GM12878 (cell line): Measurements from ENCODE around the gene KDSR. TPM values are rescaled to one million over a fixed set of nuclear protein-coding genes. Genes with fewer than 3 reads are reported as not detected.

ENCODE experiments used
- ATAC-seq: fragments of 200-7000 bp; cut with Tn5 transposase; 3 replicates; pipeline ENCODE4 v1.9.1; 2020; ENCODE audit warnings: mild to moderate bottlenecking, moderate library complexity
- BruUV-seq: library from RNA; stranded (reverse); fragments of 400-500 nt; replicated peaks from 2 replicates; lab custom pipeline; 2021; lab: Mats Ljungman, UMichigan
- CTCF ChIA-PET: fragments of 300-600 bp; sonication (Branson Sonifier 250); formaldehyde crosslinking; extraction: SDS; loops from one replicate; lab custom pipeline; 2021; ENCODE audit warnings: inconsistent platforms; lab: Yijun Ruan, JAX
- POLR2A ChIA-PET: fragments of 350-600 bp; formaldehyde crosslinking; extraction: SDS; loops from one replicate; lab custom pipeline; 2021; ENCODE audit warnings: inconsistent platforms; lab: Charles Lee
- RAD21 ChIA-PET: fragments of 300-600 bp; sonication (Branson Sonifier 250); formaldehyde crosslinking; loops from one replicate; lab custom pipeline; 2023; ENCODE audit warnings: antibody characterized with exemption; ENCODE audit not compliant: unreplicated experiment; lab: Charles Lee
- SMC1A ChIA-PET: fragments of 300-600 bp; sonication (Branson Sonifier 250); formaldehyde crosslinking; loops from one replicate; lab custom pipeline; 2023; ENCODE audit not compliant: unreplicated experiment, uncharacterized antibody; lab: Charles Lee
- DNase-seq: peaks from one replicate; pipeline ENCODE4 v3.0.0-alpha.2; 2011; ENCODE audit warnings: low read depth, low spot score
- FAIRE-seq: peaks from 3 replicates; lab custom pipeline; 2011; peaks lifted over from hg19 to GRCh38; lab: Jason Lieb, UNC
- H2AFZ ChIP-seq: 2 replicates; pipeline ENCODE4 v1.6.0; 2011; ENCODE audit warnings: low read depth, low read length, control low read depth; ENCODE audit not compliant: control insufficient read depth
- H3K27ac ChIP-seq: 2 replicates; pipeline ENCODE4 v1.5.1; 2011; ENCODE audit warnings: control low read depth; ENCODE audit not compliant: control insufficient read depth, insufficient read depth
- H3K27me3 ChIP-seq, 2 experiments: replicated peaks in 1 of 2; 2 replicates each; pipeline versions ENCODE4 v1.6.0 to v1.6.1; 2011; ENCODE audit warnings: low read length in 1 of 2; ENCODE audit not compliant: control insufficient read depth in 2 of 2, insufficient read depth in 2 of 2
- H3K36me3 ChIP-seq, 2 experiments: 2 replicates each; pipeline ENCODE4 v1.5.1; 2011; ENCODE audit warnings: low read length in 1 of 2; ENCODE audit not compliant: control insufficient read depth in 2 of 2, insufficient read depth in 2 of 2
- H3K4me1 ChIP-seq: 2 replicates; pipeline ENCODE4 v1.6.1; 2011; ENCODE audit warnings: mild to moderate bottlenecking, low read length, moderate library complexity, mixed read lengths; ENCODE audit not compliant: control insufficient read depth, insufficient read depth
- H3K4me2 ChIP-seq: 2 replicates; pipeline ENCODE4 v1.6.0; 2011; ENCODE audit warnings: control low read depth; ENCODE audit not compliant: control insufficient read depth, insufficient read depth
- H3K4me3 ChIP-seq: fragments of 200-600 bp; sonication (generic); 2 replicates; pipeline ENCODE4 v1.5.1; 2016
- H3K79me2 ChIP-seq: 2 replicates; pipeline ENCODE4 v1.6.0; 2011; ENCODE audit warnings: low read length; ENCODE audit not compliant: control insufficient read depth, insufficient read depth
- H3K9ac ChIP-seq: 2 replicates; pipeline ENCODE4 v1.8.0; 2011; ENCODE audit warnings: low read length, control low read depth, mixed read lengths; ENCODE audit not compliant: control insufficient read depth, insufficient read depth
- H3K9me3 ChIP-seq: replicated peaks from 3 replicates; pipeline ENCODE4 v1.5.1; 2011; ENCODE audit warnings: mild to moderate bottlenecking, low read length; ENCODE audit not compliant: control insufficient read depth, insufficient read depth
- H4K20me1 ChIP-seq: 2 replicates; pipeline ENCODE4 v1.6.0; 2011; ENCODE audit not compliant: control insufficient read depth, insufficient read depth
- FOS ChIP-seq: IDR thresholded peaks from 3 replicates; pipeline ENCODE4 v1.6.1; 2011; ENCODE audit warnings: borderline replicate concordance; ENCODE audit not compliant: insufficient read length; ENCODE audit errors: extremely low read depth
- MEF2A ChIP-seq: IDR thresholded peaks from 2 replicates; pipeline ENCODE4 v1.6.1; 2011; ENCODE audit warnings: low read depth, mild to moderate bottlenecking, low read length, moderate library complexity; ENCODE audit not compliant: insufficient read depth
- RAD51 ChIP-seq: fragments of 450-650 bp; IDR thresholded peaks from 2 replicates; pipeline ENCODE4 v1.6.1; 2016; ENCODE audit warnings: moderate library complexity, mild to moderate bottlenecking, inconsistent platforms
- RB1 ChIP-seq: fragments of 450-650 bp; formaldehyde crosslinking; IDR thresholded peaks from 2 replicates; pipeline ENCODE4 v1.6.1; 2017; ENCODE audit warnings: mild to moderate bottlenecking, borderline replicate concordance
- SMC3 ChIP-seq: IDR thresholded peaks from 2 replicates; pipeline ENCODE4 v1.6.1; 2011; ENCODE audit warnings: low read length, improper control_type of control experiment, borderline replicate concordance
- SREBF2 ChIP-seq: IDR thresholded peaks from 2 replicates; pipeline ENCODE4 v1.6.1; 2012; ENCODE audit warnings: mild to moderate bottlenecking, low read length
- YY1 ChIP-seq: IDR thresholded peaks from 2 replicates; pipeline ENCODE4 v1.6.1; 2011; ENCODE audit warnings: low read depth, mild to moderate bottlenecking, low read length
- WGBS: methylation state at CpG from one replicate; pipeline ENCODE4 v1.1.6; 2016; ENCODE audit warnings: low lambda C conversion rate; ENCODE audit not compliant: insufficient replicate concordance, insufficient coverage; ENCODE audit errors: missing lambda C conversion rate; 5-methylcytosine and 5-hydroxymethylcytosine counted together
- in situ Hi-C: fragments of 300-500 bp; cut with MboI; formaldehyde crosslinking; loops from 9 replicates; pipeline ENCODE4 v1.14.3; 2018; ENCODE audit warnings: mixed read lengths
- intact Hi-C: fragments of 100-400 bp; cut with micrococcal nuclease; formaldehyde crosslinking; loops from one replicate; pipeline ENCODE4 v1.14.2; 2022; ENCODE audit not compliant: unreplicated experiment
- polyA plus RNA-seq, 11 experiments: library from polyadenylated mRNA; depleted of rRNA in 4 of 11; unstranded in 6 of 11; stranded (reverse) in 5 of 11; fragments of >200 nt; fragmentation: Nextera tagmentation in 4 of 11; fragmentation: Illumina TruSeq in 1 of 11; extraction: Ambion mirVana in 4 of 11; extraction: Trizol in 1 of 11; gene quantifications; 1 replicate in 1 of 11; 2 replicates in 10 of 11; pipeline versions ENCODE4 v1.2.1 to v1.2.3, GENCODE V29; 2011 to 2016; ENCODE audit warnings: inconsistent platforms in 2 of 11, missing spikeins in 2 of 11, low read depth in 1 of 11
- total RNA-seq, 4 experiments: library from RNA; depleted of rRNA in 3 of 4; stranded (reverse); fragments of >200 nt in 3 of 4; fragmentation: Illumina TruSeq in 1 of 4; extraction: Trizol in 1 of 4; gene quantifications; 2 replicates each; pipeline versions ENCODE4 v1.2.1 to v1.2.3, GENCODE V29; 2013 to 2021
- TF ChIP-seq, protein P1 (sequence below): fragments of 450-650 bp; formaldehyde crosslinking; IDR thresholded peaks from 2 replicates; pipeline ENCODE4 v1.4.0; 2022; ENCODE audit warnings: mild to moderate bottlenecking, moderate library complexity
- TF ChIP-seq, protein P2 (sequence below): fragments of 450-650 bp; IDR thresholded peaks from 2 replicates; pipeline ENCODE4 v1.6.1; 2014; ENCODE audit warnings: mild to moderate bottlenecking
- TF ChIP-seq, protein P3 (sequence below): fragments of 450-650 bp; IDR thresholded peaks from 2 replicates; pipeline ENCODE4 v1.6.1; 2017; ENCODE audit warnings: antibody characterized with exemption, mild to moderate bottlenecking, moderate library complexity

KDSR gene
- total and polyA plus RNA-seq, 10 of the 15 experiments (the other 5 are each of a cell fraction or from before 2014, with no cell fraction given) = 5.2 to 25.9 (median 14.3) TPM

DNA sequence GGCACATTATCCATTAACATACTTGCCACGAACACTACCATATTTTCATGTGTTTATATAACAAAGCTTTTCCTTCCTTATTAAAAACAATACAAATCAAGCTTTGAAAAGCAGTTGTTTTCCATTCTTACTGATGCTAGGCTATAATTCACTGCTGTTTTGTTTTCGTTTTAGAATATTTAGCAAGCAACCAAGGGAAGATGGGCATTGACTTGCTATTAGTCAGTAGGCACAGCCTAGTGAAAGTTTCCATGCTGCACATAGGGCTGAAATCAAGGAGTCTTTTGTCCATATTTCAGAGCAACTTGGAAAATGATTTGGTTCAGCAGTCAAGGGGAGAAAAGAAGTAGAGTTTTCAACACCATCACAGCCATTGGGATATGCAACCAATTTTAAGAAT lies 78.7 kb downstream of the KDSR start:
- peak overlapping the region; percentile 29 for H3K4me2 ChIP-seq
- RAD21 ChIA-PET = interaction anchor here (0.8 to 2.4 kb wide), 10 partner anchors 12 to 157 kb away, joined by 3 to 10 read pairs (median 4); no protein-coding TSS in a partner anchor

More for the DNA sequence above, 78.7 kb downstream of the KDSR start:
- TF ChIP-seq, protein P1, sequence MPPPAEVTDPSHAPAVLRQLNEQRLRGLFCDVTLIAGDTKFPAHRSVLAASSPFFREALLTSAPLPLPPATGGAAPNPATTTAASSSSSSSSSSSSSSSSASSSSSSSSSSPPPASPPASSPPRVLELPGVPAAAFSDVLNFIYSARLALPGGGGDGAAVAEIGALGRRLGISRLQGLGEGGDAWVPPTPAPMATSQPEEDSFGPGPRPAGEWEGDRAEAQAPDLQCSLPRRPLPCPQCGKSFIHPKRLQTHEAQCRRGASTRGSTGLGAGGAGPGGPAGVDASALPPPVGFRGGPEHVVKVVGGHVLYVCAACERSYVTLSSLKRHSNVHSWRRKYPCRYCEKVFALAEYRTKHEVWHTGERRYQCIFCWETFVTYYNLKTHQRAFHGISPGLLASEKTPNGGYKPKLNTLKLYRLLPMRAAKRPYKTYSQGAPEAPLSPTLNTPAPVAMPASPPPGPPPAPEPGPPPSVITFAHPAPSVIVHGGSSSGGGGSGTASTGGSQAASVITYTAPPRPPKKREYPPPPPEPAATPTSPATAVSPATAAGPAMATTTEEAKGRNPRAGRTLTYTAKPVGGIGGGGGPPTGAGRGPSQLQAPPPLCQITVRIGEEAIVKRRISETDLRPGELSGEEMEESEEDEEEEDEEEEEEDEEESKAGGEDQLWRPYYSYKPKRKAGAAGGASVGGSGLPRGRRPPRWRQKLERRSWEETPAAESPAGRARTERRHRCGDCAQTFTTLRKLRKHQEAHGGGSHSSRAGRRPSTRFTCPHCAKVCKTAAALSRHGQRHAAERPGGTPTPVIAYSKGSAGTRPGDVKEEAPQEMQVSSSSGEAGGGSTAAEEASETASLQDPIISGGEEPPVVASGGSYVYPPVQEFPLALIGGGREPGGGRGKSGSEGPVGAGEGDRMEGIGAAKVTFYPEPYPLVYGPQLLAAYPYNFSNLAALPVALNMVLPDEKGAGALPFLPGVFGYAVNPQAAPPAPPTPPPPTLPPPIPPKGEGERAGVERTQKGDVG = no peak
- TF ChIP-seq SMC3 (no peak), YY1 (no peak), RB1 (no peak), RAD51 (no peak), MEF2A (no peak), FOS (no peak), SREBF2 (no peak)
- TF ChIP-seq, protein P2, sequence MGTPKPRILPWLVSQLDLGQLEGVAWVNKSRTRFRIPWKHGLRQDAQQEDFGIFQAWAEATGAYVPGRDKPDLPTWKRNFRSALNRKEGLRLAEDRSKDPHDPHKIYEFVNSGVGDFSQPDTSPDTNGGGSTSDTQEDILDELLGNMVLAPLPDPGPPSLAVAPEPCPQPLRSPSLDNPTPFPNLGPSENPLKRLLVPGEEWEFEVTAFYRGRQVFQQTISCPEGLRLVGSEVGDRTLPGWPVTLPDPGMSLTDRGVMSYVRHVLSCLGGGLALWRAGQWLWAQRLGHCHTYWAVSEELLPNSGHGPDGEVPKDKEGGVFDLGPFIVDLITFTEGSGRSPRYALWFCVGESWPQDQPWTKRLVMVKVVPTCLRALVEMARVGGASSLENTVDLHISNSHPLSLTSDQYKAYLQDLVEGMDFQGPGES = no peak
- TF ChIP-seq, protein P3, sequence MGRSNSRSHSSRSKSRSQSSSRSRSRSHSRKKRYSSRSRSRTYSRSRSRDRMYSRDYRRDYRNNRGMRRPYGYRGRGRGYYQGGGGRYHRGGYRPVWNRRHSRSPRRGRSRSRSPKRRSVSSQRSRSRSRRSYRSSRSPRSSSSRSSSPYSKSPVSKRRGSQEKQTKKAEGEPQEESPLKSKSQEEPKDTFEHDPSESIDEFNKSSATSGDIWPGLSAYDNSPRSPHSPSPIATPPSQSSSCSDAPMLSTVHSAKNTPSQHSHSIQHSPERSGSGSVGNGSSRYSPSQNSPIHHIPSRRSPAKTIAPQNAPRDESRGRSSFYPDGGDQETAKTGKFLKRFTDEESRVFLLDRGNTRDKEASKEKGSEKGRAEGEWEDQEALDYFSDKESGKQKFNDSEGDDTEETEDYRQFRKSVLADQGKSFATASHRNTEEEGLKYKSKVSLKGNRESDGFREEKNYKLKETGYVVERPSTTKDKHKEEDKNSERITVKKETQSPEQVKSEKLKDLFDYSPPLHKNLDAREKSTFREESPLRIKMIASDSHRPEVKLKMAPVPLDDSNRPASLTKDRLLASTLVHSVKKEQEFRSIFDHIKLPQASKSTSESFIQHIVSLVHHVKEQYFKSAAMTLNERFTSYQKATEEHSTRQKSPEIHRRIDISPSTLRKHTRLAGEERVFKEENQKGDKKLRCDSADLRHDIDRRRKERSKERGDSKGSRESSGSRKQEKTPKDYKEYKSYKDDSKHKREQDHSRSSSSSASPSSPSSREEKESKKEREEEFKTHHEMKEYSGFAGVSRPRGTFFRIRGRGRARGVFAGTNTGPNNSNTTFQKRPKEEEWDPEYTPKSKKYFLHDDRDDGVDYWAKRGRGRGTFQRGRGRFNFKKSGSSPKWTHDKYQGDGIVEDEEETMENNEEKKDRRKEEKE = no peak
- H3K27ac ChIP-seq = peak overlapping the region; percentile 4; the same call in 1 of the 2 replicates
- H3K9me3 ChIP-seq = no peaks in the 10 kb centered on the region
- peaks cover 4 to 16% of the 10 kb centered on the region in 2 experiments for H3K36me3 ChIP-seq
- ChIA-PET SMC1A (interaction anchor here (0.7 to 3.3 kb wide), 14 partner anchors 7 to 156 kb away, joined by 3 to 22 read pairs (median 6); no protein-coding TSS in a partner anchor), POLR2A (interaction anchor here (1.0 to 1.8 kb wide), 5 partner anchors 10 to 108 kb away, joined by 3 to 5 read pairs (median 4); no protein-coding TSS in a partner anchor), CTCF (interaction anchor here (0.8 to 3.3 kb wide), 7 partner anchors 12 to 156 kb away, joined by 3 to 26 read pairs (median 6); no protein-coding TSS in a partner anchor)
- in situ Hi-C loops (no loop called here), intact Hi-C loops (no loop called here)
- no peaks in the 10 kb centered on the region for H3K27me3 ChIP-seq
- WGBS = 89% methylated on average over 2 of the region's 2 CpGs
- H2AFZ ChIP-seq = no peak overlapping the region
- DNase-seq = no peak
- no peak overlapping the region for H3K9ac ChIP-seq
- no peak for ATAC-seq
- H3K79me2 ChIP-seq = peaks cover 96% of the 10 kb centered on the region
- no peak overlapping the region for H3K4me3 ChIP-seq
- FAIRE-seq = no peak
- no TSS peak for BruUV-seq
- H4K20me1 ChIP-seq = no peaks in the 10 kb centered on the region
- H3K4me1 ChIP-seq = peaks cover 65% of the 10 kb centered on the region
